ENCODE measurements around the gene EHBP1. TPM values are rescaled to one million over a fixed set of nuclear protein-coding genes. Genes with fewer than 3 reads are reported as not detected.
"Not testable (repeated sequence)": the region's sequence is repeated elsewhere in the genome, so short reads cannot be mapped to it uniquely, and the experiment has no call there.

Gene EHBP1
- total RNA-seq, 1 donor from 2014 or later = 25.7 TPM

DNA sequence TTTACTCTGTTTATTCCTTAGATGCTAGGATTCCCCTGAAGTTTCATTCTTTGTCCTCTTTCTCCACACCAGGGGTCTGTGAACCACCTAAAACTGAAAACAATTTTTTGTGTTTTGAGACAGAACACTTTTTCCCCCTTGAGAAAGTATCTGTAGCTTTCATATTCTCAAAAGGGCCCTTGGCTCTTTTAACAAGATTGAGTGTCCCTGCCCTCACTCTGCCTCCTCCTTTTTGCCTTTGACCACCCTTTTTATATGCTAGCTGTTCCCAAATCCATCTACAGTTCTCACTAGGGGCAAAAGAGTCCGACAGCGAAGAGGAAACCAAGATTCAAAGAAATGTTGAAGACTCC is 883 bp upstream of the EHBP1 start:
- intact Hi-C loops (cut with micrococcal nuclease) = loop anchor here (1.0 to 10.0 kb wide), 22 partner anchors 70 to 1948 kb away; partner anchors contain the start of genes CCT4, COMMD1, FAM161A and MDH1

DNA sequence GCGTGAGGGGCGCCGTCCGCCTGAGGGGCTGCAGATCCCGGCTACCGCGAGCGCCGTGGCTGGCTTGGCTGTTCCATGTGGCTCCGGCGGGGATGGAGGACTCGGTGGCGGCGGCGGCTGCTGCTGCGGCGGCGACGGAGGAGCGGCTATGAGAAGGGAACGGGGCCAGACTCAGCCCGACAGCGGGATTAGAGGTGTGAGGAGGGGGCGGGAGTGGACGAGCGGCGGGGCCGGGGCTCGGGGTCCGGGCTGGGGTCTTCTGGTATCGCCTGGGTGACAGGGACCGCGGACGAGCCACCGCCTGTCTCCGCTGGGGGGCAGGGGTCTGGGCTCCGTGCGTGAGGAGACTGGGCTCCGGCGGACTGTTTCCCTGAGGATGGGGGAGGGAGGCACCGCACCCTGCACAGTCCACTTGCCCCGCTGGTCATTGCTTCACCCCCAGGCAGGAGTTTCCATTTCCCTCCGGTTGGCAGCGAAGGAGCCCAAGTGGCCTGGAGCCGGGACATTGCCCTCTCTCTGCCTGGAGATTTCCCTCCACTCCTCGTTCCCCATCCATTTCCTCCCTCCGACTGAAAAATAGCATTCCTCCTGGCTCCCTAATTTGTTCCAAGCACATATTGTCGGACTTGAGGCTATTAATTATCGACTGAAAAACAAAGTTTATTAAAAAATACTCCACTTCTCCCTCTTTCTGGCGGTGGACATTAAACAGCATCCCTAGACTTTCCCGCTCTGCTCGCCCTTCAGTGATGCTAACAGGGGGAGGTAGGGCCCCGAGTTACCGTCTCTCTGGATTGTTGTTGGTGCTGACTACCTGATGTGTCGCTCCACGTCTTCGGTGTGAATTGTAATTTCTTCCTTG is 577 bp downstream of the EHBP1 start:
- intact Hi-C loops (cut with micrococcal nuclease) = loop anchor here (1.0 to 10.0 kb wide), 22 partner anchors 69 to 1949 kb away; partner anchors contain the start of genes CCT4, COMMD1, FAM161A and MDH1

DNA sequence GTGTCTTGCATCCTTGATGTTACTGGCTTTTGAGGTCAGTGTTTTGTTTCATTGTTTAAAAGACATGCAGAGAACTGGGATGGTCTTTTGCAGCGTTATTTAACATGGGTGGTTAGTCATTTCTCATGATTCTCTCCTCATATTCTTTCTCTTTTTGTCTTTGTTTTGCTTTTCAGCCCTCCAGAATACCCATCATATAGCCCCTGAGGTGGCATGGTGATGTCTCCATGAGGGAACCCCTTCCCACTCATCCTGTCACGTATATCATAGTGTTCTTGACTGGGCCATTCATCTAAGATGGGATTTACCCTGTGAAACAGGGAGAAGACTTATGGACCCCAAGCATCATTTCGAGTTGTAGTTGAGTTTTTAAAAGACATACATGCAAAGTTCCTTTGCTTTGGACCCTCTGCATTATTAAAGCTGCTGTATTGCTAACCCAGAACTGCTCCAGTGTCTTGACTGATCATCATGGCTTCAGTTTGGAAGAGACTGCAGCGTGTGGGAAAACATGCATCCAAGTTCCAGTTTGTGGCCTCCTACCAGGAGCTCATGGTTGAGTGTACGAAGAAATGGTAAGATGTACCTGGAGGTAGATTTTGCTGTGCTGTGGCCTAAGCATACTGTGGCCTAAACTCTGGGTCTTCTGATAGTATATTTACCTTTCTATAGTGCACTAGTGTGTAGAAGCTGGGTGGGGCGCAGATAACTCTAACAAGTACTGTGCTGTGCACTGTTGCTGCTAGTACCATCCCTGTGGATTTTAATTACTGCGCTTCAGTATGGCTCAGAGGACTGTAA is 1.4 kb downstream of the EHBP1 start:
- intact Hi-C loops (cut with micrococcal nuclease) = loop anchor here (5.0 to 10.0 kb wide), 6 partner anchors 200 to 1690 kb away; partner anchors contain the start of genes COMMD1, PEX13, PUS10 and TMEM17

DNA sequence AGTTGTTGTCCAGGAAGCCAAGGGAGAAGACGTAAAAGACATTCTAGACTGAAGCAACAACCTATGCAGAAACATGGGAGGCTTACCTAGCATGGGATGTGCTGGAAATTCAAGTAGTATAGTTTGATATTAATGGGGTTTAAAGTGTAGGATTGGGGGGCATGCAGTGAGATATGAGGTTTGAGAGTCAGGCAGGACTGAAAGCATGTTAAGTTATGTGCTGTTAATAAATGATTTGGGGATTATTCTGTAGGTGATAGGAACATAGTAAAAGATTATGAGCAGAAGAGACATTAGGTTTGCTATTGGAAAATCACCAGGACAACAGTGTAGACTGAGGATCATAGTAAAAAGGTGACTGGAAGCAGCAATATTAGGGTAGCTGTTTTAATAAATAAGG is 3.2 kb downstream of the EHBP1 start:
- intact Hi-C loops (cut with micrococcal nuclease) = loop anchor here (5.0 to 10.0 kb wide), 6 partner anchors 201 to 1691 kb away; partner anchors contain the start of genes COMMD1, PEX13, PUS10 and TMEM17

DNA sequence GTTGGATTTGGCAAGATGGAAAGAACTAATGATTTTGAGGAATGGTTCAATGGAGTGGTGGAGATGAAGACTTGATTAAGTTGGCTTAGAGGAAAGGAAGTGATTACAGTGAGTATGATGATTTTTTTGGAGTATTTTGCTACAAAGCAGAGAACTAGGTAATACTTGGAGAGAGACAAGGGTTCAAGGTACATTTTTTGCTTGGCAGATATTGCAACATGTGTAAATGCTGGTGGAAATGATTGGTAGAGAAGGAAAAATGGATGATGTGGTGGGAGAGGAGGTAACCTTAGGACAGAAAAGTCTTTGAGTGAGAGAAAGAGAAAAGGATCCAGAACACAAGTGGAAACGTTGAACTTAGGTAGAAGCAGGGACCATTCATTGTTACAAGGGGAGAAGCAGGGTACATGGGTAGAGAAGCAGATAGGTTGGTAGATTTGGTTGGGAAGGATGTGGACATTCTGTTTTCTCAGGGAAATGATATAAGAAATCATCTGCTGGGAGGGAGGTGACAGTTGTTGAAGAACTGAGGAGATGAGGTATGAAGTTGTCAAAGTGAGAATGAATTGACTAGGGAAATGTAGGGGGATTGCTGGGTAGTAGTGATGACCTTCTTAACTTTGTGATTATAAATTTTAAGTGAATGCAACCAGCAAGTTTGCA is 6.5 kb downstream of the EHBP1 start:
- intact Hi-C loops (cut with micrococcal nuclease) = no loop called here

DNA sequence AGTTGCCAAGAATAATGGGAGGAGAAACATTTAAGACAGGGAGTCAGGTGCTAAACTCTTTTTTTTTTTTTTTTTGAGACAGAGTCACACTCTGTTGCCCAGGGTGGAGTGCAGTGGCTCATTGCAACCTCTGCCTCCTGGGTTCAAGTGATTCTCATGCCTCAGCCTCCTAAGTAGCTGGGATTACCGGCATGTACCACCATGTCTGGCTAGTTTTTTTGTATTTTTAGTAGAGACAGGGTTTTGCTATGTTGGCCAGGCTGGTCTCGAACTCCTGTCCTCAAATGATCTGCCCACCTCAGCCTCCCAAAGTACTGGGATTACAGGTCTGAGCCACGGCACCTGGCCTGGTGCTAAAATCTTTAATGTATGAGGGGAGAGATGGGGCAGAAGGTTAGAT is 7.7 kb downstream of the EHBP1 start:
- intact Hi-C loops (cut with micrococcal nuclease) = not testable (repeated sequence)

DNA sequence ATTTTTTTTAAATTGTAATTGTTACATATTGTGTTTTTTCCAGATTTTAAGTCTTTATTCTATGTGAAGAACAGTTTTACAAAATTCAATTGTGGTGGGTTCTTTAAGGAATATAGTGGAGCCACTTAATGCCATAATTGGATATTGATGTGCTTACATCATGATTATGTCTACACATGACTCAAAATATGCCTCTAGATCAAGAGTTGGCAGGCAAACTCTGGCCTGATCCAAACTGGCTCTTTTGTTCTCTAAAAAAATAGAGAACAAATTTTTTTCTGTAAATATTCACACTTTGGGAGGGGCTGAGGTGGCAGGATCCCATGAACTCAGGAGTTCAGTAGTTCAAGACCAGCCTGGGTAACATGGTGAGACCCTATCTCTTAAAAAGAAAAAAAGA is 8.3 kb downstream of the EHBP1 start:
- intact Hi-C loops (cut with micrococcal nuclease) = no loop called here

DNA sequence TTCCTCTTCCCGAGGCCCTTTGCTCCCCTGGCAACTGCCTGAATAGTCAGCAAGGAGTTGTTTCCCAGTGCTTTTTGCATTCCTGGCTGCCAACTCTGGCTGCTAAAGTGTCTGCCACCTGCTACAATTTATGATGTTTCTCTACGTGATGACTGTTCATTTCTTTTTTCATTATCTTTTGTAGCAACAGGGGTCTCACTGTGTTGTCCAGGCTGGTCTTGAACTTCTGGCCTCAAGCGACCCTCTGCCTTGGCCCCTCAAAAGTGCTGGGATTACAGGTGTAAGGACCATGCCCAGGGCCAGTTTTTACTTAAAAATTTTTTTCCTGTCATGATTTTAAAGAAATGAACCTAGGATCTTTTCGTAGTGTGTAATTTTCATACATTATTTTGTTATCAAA is 11.3 kb downstream of the EHBP1 start:
- intact Hi-C loops (cut with micrococcal nuclease) = no loop called here

DNA sequence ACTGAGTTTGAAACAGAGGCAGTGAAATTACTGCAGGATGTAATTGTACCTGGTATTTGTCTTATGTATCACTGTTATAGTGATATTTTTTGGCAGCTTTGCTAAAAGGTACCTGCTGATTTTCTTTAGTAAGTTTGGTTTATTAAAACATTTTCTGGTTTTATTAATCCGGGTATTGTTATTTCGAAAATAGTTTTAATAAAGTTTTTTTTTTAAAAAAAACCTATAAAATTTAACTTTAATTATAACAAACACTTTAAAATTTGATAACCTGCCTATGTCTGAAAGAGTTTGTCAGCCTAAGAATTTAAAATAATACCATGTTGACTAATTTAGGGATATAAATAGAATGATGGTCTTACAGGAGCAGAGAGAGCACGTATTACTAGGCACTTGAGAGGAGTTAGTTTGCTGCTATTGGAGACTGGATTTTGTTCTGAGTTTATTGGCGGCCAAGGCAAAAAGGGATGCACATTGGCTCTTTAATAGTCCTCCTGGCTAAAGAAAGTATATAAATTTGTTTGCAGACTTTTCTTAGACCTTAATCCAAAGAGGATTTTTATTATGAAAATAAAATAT is 12.1 kb downstream of the EHBP1 start:
- intact Hi-C loops (cut with micrococcal nuclease) = no loop called here

DNA sequence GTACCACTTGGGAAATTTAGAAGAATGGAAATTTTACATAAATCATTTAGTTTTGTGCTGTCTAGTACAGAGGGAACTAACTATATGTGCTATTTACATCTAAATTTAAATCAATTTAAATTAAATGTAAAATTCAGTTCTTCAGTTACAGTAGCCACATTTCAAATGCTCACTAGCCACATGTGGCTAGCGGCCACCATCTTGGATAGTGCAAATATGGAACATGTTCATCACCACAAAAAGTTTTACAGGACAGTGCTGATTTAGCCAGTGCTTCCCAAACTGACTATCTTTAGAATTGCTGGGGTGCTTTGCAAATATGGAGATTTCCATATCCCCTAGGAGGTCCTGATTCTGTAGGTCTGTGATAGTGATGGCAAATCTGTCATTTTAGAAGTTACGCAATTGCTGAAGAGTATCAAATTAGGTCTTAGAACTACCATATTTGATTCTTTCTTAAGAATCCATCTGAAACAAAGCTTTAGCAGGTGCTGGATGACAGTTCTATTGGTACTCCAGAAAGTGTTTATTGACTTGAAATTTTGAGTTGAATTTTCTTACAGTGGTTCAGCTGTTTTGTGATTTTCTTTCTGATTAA is 12.8 kb downstream of the EHBP1 start:
- intact Hi-C loops (cut with micrococcal nuclease) = no loop called here

DNA sequence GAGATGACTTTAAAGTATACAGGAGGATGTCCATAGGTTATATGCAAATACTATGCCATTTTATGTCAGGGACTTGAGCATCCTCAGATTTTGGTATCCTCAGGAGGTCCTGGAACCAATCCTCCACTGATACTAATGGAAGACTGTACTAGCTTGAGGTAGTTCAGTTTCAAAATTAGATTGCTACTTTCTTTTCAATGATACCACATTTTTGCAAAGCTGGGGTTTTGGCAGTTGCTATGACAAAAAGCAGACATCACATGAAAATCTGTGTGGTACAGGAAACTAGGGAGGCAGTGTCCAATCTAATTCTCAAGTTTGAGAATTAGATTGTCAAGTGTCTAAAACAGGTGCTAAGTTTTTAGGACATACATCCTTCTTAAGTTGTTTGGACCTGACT is 14.2 kb downstream of the EHBP1 start:
- intact Hi-C loops (cut with micrococcal nuclease) = no loop called here

DNA sequence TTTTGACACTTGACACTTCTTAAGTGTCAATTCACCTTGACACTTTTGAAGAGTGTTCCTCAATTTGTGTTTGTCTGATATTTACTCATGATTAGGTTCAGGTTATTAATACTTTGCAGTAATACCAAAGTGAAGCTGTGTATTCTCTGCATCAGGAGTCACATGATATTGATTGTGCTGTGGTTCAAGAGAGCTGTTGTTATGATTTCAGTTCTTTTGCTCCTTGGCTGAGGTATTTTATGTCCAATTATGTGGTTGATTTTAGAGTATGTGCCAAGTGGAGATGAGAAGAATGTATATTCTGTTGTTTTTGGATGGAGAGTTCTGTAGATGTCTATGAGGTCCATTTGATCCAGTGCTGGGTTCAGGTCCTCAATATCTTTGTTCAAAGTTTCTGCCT is 17.2 kb downstream of the EHBP1 start:
- intact Hi-C loops (cut with micrococcal nuclease) = no loop called here

DNA sequence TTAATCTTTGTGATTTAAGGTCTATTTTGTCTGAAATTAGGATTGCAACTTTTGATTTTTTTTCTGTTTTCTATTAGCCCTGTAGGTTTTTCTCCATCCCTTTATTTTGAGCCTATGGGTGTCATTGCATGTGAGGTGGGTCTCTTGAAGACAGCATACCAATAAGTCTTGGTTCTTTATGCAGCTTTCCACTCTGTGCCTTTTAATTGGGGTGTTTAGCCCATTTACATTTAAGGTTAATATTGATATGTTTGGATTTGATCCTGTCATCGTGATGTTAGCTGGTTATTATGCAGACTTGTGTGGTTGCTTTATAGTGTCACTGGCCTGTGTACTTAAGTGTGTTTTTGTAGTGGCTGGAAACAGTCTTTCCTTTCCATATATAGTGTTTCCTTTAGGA is 17.7 kb downstream of the EHBP1 start:
- intact Hi-C loops (cut with micrococcal nuclease) = no loop called here

DNA sequence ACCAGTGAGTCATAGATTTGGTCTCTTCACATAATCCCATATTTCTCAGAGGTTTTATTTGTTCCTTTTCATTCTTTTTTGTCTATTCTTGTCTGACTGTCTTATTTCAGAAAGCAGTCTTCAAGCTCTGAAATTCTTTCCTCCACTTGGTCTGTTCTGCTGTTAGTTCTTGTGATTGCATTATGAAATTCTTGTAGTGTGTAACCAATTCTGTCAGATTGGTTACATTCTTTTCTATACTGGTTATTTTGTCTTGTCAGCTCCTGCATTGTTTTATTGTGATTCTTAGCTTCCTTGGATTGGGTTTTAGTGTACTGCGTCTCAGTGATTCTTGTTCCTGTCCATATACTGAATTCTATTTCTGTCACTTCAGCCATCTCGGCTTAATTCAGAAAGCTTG is 18.6 kb downstream of the EHBP1 start:
- intact Hi-C loops (cut with micrococcal nuclease) = no loop called here

DNA sequence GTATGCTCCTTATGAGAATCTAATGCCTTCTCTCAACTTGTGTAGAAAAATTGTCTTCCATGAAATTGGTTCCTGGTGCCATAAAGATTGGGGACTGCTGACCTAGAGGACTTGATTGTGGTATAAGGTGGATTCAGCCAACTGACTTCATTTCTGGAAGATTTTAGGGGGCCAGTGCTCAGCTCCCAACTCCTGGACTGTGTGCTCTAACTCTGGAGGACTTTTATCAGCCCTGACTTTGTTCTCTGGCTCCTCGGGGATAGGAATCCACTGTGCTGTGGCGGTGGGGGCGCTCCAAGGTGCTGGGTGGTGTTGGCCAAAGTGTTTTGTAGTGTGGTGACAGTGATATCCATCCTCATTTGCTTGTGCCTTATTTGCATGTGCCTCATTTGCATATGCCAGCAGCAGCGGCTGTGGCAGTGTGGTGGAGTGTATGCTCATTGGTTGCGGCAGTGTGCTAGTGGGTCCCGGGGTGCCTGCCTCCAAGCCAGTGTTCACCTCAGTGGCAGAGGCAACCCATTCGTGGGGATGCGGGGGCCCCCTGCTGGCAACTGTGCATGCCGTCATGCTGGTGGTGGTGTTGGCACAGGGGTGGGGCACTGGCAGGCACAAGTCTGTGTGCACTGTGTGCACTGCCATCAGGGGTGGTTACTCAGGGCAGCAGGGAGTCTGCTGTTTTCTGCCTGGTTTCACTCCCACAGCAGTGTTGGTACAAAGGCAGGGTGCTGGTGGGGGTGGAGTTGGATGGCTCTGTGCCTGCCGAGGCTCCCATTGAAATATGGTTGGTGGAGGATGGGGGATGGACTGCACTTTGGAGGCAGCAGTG is 19.6 kb downstream of the EHBP1 start:
- intact Hi-C loops (cut with micrococcal nuclease) = loop anchor here (1.0 kb wide), 1 partner anchor 268 kb away; no protein-coding TSS in a partner anchor

DNA sequence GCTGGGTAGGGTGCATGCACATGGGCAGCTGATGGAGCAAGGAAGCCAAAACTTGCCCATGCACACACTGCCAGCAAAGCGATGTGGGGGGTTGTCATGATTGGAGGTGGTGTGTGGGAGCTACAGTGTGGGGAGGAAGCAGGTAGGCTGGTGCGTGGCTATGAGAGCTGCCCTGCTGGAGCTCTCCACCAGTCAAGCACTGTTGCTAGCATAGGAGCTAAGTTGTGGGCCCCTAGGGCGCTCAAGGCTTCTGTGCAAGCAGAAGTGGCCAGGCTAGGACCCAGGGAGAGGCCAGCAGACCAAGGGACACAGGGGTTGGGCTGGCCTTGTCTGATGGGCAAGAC is 20.2 kb downstream of the EHBP1 start:
- intact Hi-C loops (cut with micrococcal nuclease) = loop anchor here (1.0 kb wide), 1 partner anchor 268 kb away; no protein-coding TSS in a partner anchor

DNA sequence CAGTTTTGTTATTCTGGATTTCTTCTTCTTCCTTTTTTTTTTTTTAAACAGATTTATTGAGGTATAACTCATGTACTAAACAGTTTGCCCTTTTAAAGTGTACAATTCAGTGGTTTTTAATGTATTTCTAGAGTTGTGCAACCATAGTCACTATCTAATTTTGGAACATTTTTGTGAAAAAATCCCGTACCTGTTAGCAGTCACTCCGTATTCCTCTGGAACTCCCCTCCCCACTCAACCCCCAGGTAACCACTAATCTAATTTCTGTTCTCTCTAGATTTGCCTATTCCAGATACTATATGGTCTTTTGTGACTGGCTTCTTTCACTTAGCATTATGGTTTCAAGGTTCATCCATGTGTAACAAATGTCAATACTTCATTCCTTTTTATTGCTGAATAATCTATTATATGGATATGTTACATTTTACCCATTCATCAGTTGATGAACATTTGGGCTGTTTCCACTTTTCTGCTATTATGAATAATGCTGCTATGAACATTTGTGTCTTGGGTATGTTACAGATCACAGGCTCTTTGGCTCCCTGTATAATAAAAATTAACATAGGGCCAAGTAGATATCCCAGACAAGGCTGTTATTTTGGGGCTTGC is 21.9 kb downstream of the EHBP1 start:
- intact Hi-C loops (cut with micrococcal nuclease) = no loop called here

DNA sequence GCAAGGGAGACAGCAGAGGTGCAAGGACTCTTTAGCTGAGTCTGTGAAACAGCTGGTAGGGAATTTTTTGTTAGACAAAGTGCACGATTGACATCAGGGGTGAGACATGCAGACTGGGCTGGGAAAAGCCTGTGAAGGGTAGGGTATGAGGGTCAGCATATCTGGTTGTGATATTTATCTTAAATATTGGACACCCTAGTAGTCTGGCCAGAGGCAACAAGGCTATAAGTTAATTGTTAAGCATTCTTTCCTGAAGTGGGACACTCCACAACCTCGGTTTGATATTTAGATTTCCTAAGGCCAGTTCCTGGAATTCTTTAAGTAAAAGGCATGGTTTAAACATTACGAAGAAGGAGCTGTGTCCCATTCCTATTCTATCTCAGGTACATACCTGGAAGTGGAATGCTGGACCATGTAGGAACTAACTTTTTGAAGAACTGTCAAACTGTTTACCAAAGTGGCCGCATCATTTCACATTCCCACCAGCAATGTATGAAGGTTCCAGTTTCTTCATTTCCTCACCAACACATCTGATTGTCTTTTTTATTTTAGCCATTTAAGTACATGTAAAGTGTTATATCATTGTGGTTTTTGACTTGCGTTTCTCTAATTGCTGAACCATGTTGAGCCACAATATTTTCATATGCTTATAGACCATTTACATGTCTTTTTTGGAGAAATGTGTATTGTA is 22.5 kb downstream of the EHBP1 start:
- intact Hi-C loops (cut with micrococcal nuclease) = no loop called here

DNA sequence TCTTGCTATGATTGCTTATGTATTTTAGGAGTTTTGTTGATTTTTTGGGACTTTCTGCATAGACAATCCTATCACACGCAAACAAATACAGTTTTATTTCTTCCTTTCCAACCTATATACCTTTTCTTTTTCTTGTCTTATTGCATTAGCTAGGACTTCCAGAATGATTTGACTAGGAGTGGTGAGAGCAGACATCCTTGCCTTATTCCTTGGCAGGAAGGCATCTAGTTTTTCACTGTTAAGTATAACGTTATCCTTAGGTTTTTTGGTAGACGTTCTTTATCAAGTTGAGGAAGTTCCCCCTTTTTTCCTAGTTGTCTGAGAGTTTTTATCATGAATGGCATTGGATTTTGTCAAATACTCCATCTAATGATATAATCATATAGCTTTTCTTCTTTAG is 25.8 kb downstream of the EHBP1 start:
- intact Hi-C loops (cut with micrococcal nuclease) = no loop called here

Data from T-helper 1 cell treated with Interleukin-12 subunit alpha and Interleukin-12 subunit beta and Interleukin-4 antibody, amounts not matched to agents 30 ng/mL and 1 ng/mL, for 36 hours (primary cell).